Activated T-cell treated with anti-CD3 and anti-CD28 coated beads, Interleukin-2, amount 50 U/mL, for 72 hours (primary cell): ENCODE measurements around the gene PLAGL2. TPM values are rescaled to one million over a fixed set of nuclear protein-coding genes. Genes with fewer than 3 reads are reported as not detected.

Experiments used
- ATAC-seq, 2 donors: fragments of 150-1000 bp; cut with Tn5 transposase; replicated peaks in 1 of 2; 2 replicates each; pipeline ENCODE4 v1.10.0; 2021; ENCODE audit warnings: moderate library complexity in 2 of 2, mild to moderate bottlenecking in 1 of 2
- DNase-seq, 2 donors: peaks; one replicate each; pipeline ENCODE4 v3.0.0; 2021 to 2022; ENCODE audit warnings: mixed read lengths in 1 of 2
- H3K27ac Mint-ChIP-seq: one replicate; pipeline ENCODE4 v1.8.0; 2022; ENCODE audit warnings: mild to moderate bottlenecking, moderate library complexity, mixed read lengths
- H3K27me3 Mint-ChIP-seq: one replicate; pipeline ENCODE4 v1.8.0; 2022; ENCODE audit warnings: low read depth, mixed read lengths
- H3K36me3 Mint-ChIP-seq, 2 donors: one replicate each; pipeline ENCODE4 v1.8.0; 2022; ENCODE audit warnings: mixed read lengths in 2 of 2, mild to moderate bottlenecking in 1 of 2; ENCODE audit not compliant: insufficient read depth in 2 of 2
- H3K4me1 Mint-ChIP-seq: one replicate; pipeline ENCODE4 v1.8.0; 2022; ENCODE audit warnings: low read depth, mixed read lengths
- H3K4me3 Mint-ChIP-seq, 2 donors: one replicate each; pipeline ENCODE4 v1.8.0; 2022; ENCODE audit warnings: mild to moderate bottlenecking in 2 of 2, mixed read lengths in 2 of 2, moderate library complexity in 2 of 2
- H3K9me3 Mint-ChIP-seq, 2 donors: one replicate each; pipeline ENCODE4 v1.8.0; 2022; ENCODE audit warnings: mixed read lengths in 2 of 2
- total RNA-seq, 2 donors: library from RNA; stranded (reverse); gene quantifications; one replicate each; pipeline ENCODE4 v1.2.3, GENCODE V29; 2022

The PLAGL2 gene
- total RNA-seq, 2 donors from 2014 or later: 98.8 to 107 TPM

DNA sequence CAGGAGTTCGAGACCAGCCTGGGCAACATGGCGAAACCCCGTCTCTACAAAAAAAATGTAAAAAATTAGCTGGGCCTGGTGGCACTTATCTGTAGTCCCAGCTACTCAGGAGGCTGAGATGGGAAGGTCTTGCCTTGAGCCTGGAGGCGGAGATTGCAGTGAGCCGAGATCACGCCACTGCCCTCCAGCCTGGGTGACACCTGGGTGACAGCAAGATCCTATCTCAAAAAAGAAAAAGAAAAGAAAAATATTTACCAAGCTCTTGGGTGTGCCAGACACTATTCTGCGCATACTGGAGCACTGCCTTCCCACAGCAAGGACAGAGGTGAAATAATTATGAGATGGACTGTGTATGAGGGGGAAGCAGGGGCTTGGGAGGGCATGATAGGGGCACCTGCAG is 19.8 kb upstream of the PLAGL2 start:
- Mint-ChIP-seq H3K4me3 (no peak overlapping the region), H3K36me3 (peaks cover 9 to 38% of the 10 kb centered on the region in 2 donors), H3K4me1 (peaks cover 18% of the 10 kb centered on the region), H3K9me3 (no peaks in the 10 kb centered on the region), H3K27ac (peak overlapping the region; percentile 11), H3K27me3 (no peaks in the 10 kb centered on the region)
- no peak for ATAC-seq
- DNase-seq: no peak

DNA sequence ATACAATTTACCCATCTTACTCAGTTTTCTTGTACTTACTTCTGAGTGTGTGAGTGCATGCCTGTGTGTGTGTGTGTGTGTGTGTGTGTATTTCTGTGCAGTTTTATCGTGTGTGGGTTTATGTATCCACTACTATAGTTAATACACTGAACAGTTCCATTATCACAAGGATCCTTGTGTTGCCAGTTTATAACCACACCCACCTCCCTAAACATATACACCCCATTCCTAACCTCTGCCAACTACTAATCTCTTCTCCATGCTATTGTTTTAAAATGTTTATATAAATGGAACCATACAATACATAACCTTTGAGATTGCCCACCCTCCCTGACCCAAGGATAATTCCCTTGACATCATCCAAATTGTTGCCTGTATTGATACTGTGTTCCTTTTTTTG is 18.8 kb upstream of the PLAGL2 start:
- DNase-seq: no peak
- H3K27ac Mint-ChIP-seq: peak overlapping the region; percentile 11
- no peak for ATAC-seq
- H3K36me3 Mint-ChIP-seq: peaks cover 7 to 32% of the 10 kb centered on the region in 2 donors
- peaks cover 9% of the 10 kb centered on the region for H3K4me1 Mint-ChIP-seq
- H3K4me3 Mint-ChIP-seq: no peak overlapping the region
- H3K9me3 Mint-ChIP-seq: no peaks in the 10 kb centered on the region
- H3K27me3 Mint-ChIP-seq: no peaks in the 10 kb centered on the region

GRCh38 chr20:32224463-32224862 is 16.9 kb upstream of the PLAGL2 start:
- no peak for DNase-seq
- H3K4me3 Mint-ChIP-seq: no peak overlapping the region
- peak overlapping the region; percentile 21 for H3K27ac Mint-ChIP-seq
- no peak for ATAC-seq
- H3K9me3 Mint-ChIP-seq: no peaks in the 10 kb centered on the region
- H3K36me3 Mint-ChIP-seq: peaks cover 9 to 33% of the 10 kb centered on the region in 2 donors
- no peaks in the 10 kb centered on the region for H3K4me1 Mint-ChIP-seq
- H3K27me3 Mint-ChIP-seq: no peaks in the 10 kb centered on the region

GRCh38 chr20:32218156-32218900 is 10.8 kb upstream of the PLAGL2 start:
- Mint-ChIP-seq H3K27ac (peak overlapping the region; percentile 11), H3K4me1 (peaks cover 6% of the 10 kb centered on the region), H3K36me3 (peaks cover 16 to 42% of the 10 kb centered on the region in 2 donors), H3K27me3 (no peaks in the 10 kb centered on the region), H3K4me3 (no peak overlapping the region), H3K9me3 (no peaks in the 10 kb centered on the region)
- DNase-seq: no peak
- no peak for ATAC-seq

GRCh38 chr20:32216179-32217142 is 8.9 kb upstream of the PLAGL2 start:
- ATAC-seq: no peak
- no peaks in the 10 kb centered on the region for H3K9me3 Mint-ChIP-seq
- H3K4me1 Mint-ChIP-seq: peaks cover 16% of the 10 kb centered on the region
- peaks cover 23 to 52% of the 10 kb centered on the region in 2 donors for H3K36me3 Mint-ChIP-seq
- no peak overlapping the region for H3K4me3 Mint-ChIP-seq
- no peaks in the 10 kb centered on the region for H3K27me3 Mint-ChIP-seq
- no peak overlapping the region for H3K27ac Mint-ChIP-seq
- DNase-seq: no peak

DNA sequence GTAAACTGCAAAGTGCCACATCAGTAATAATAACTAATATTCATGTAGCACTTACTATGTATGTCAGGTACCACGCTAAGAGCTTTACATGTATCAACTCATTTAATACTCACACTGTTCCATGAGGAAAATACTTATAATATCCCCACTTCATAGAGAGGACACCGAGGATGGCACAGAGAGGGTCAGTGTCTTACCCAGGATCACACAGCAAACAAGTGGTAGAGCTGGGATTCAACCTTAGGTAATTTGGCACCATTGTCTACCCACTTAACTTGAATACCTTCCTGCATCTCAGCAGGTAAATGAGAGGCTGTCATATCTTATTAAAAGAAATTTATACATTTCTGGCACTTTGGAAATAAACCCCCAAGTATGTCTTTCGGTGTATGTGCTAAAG is 8.2 kb upstream of the PLAGL2 start:
- no peaks in the 10 kb centered on the region for H3K9me3 Mint-ChIP-seq
- H3K4me1 Mint-ChIP-seq: peaks cover 23% of the 10 kb centered on the region
- H3K27ac Mint-ChIP-seq: no peak overlapping the region
- DNase-seq (no peak), ATAC-seq (no peak)
- peaks cover 22 to 52% of the 10 kb centered on the region in 2 donors for H3K36me3 Mint-ChIP-seq
- no peak overlapping the region for H3K4me3 Mint-ChIP-seq
- no peaks in the 10 kb centered on the region for H3K27me3 Mint-ChIP-seq

DNA sequence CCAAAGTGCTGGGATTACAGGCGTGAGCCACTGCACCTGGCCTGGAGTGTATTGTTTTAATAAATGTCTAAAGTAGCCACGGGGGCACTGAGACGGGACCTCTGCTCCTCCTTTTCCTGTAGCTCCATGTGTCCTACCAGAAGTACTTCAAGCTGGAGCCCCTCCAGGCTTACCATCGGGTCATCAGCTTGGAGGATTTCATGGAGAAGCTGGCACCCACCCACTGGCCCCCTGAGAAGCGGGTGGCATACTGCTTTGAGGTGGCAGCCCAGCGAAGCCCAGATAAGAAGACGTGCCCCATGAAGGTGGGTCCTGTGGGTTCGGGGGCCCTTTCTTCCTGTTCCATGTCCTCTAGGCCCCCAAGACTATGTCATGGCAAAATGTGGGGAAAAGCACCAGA is 7.6 kb upstream of the PLAGL2 start:
- DNase-seq: no peak
- Mint-ChIP-seq H3K27ac (no peak overlapping the region), H3K27me3 (no peaks in the 10 kb centered on the region), H3K4me1 (peaks cover 29% of the 10 kb centered on the region), H3K9me3 (no peaks in the 10 kb centered on the region), H3K36me3 (peaks cover 21 to 57% of the 10 kb centered on the region in 2 donors), H3K4me3 (no peak overlapping the region)
- no peak for ATAC-seq

- ATAC-seq: no peak
- no peaks in the 10 kb centered on the region for H3K9me3 Mint-ChIP-seq
- no peak for DNase-seq
Measured at GRCh38 chr20:32213870-32214269, 6.3 kb upstream of the PLAGL2 start.

GRCh38 chr20:32209850-32210605 is 2.5 kb upstream of the PLAGL2 start:
- Mint-ChIP-seq H3K27ac (peak overlapping the region; percentile 95), H3K4me3 (peak overlapping the region; percentile 85 to 91)

More at GRCh38 chr20:32213870-32214269, 6.3 kb upstream of the PLAGL2 start:
- no peak overlapping the region for H3K27ac Mint-ChIP-seq
- peaks cover 21 to 57% of the 10 kb centered on the region in 2 donors for H3K36me3 Mint-ChIP-seq
- no peaks in the 10 kb centered on the region for H3K27me3 Mint-ChIP-seq
- peaks cover 42% of the 10 kb centered on the region for H3K4me1 Mint-ChIP-seq
- H3K4me3 Mint-ChIP-seq: no peak overlapping the region

DNA sequence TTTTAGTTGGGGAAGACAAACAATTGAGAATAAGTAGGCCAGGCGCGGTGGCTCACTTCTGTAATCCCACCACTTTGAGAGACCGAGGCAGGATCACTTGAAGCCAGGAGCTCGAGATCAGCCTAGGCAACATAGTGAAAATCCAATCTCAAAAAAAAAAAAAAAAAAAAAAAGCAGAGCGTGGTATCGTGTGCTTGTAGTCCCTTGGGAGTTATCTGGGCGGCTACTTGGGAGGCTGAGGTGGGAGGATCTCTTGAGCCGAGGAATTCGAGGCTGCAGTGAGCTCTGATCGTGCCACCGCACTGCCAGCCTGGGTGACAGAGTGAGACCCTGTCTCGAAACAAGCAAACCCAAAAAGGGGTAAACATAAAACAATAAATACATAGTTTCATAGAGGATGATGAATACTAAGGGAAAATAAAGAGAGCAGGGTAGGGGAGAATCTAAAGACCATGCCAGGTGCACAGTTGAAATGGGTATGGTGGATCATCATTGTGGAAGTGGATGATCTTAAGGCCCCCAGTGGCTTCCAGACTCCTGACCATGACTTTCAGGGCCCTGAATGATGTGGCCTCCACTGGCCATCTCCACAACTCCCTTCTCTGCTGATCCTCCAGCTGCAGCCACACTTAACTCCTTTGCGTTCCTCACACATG is 1.1 kb upstream of the PLAGL2 start:
- H3K36me3 Mint-ChIP-seq: peaks cover 34 to 58% of the 10 kb centered on the region in 2 donors
- no peaks in the 10 kb centered on the region for H3K27me3 Mint-ChIP-seq
- ATAC-seq (no peak), DNase-seq (no peak)
- peak overlapping the region; percentile 85 to 91 for H3K4me3 Mint-ChIP-seq
- peaks cover 66% of the 10 kb centered on the region for H3K4me1 Mint-ChIP-seq
- H3K9me3 Mint-ChIP-seq: no peaks in the 10 kb centered on the region
- H3K27ac Mint-ChIP-seq: peak overlapping the region; percentile 71

More at GRCh38 chr20:32209850-32210605, 2.5 kb upstream of the PLAGL2 start:
- Mint-ChIP-seq H3K4me1 (peaks cover 57% of the 10 kb centered on the region), H3K36me3 (peaks cover 33 to 57% of the 10 kb centered on the region in 2 donors), H3K9me3 (no peaks in the 10 kb centered on the region), H3K27me3 (no peaks in the 10 kb centered on the region)
- ATAC-seq: no peak
- no peak for DNase-seq

DNA sequence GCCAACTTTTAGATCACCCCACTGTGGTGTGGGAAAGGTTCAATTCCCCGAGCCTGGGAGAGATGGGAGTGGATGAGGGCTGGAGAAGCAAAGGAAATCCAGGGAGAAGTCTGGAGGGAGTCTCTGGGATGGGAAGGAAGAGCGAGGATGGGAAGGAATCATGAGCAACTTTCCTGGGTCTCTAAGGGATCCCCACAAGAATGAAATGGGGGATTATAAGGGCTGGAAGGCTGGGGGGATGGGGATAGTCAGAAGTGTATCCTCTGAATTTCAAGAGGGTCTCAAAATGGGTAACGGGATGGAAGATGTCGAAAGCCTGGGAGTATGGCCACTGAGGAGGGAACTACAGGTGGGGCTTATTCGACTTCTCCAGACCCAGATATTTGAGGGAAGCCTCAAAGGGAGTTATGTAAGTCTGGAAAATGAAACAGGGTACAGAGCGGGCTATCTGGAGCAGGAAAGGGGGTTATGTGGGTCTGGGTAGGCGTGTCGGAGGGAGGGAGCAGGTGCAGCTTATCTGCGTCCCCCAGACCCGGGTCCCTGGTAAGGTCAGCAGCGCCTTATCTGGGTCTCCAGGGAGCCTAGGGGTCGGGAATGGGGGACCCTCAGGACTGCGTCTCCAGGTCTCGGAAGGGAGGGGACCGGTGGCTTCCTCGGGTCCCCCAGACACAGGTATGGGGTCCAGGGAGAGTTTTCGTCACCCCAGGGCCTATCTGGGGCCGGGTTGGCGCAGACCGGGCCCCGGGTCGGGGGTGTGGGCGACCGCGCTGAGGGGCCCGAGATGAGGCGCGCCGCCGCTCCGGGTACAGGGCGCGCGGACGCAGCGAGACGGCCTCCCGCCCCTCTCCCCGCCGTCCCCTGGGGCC is 550 bp downstream of the PLAGL2 start:
- Mint-ChIP-seq H3K9me3 (no peaks in the 10 kb centered on the region), H3K4me3 (peak overlapping the region; percentile 92 to 100), H3K4me1 (peaks cover 77% of the 10 kb centered on the region), H3K36me3 (peaks cover 40 to 64% of the 10 kb centered on the region in 2 donors), H3K27me3 (no peaks in the 10 kb centered on the region), H3K27ac (peak overlapping the region; percentile 99)
- peak; percentile 33 to 34 for DNase-seq
- peak in 1 of 2 donors; percentile 1 for ATAC-seq
